Measurements from ENCODE around the gene CRYZL1.

Gene CRYZL1

DNA sequence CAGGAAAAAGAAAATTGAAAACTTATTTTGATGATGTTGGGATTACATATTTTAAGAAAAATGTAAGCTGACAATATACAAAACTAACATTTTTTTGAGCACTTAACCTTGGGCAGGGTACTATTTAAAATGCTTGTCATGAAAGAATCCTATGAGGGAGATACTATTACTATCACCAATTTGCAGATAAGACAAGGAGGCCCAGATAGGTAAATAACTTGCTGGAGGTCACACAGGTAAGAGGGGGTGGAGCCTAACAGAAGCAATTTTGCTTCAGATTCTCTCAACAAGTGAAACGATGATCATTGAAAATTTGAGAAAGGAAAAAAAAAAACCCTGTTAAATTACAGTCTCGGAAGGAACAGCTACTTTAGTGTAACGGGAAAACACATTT, 100.8 kb downstream of the CRYZL1 start:
- DNase-seq (ENCODE audit: low spot score) = no peak

DNA sequence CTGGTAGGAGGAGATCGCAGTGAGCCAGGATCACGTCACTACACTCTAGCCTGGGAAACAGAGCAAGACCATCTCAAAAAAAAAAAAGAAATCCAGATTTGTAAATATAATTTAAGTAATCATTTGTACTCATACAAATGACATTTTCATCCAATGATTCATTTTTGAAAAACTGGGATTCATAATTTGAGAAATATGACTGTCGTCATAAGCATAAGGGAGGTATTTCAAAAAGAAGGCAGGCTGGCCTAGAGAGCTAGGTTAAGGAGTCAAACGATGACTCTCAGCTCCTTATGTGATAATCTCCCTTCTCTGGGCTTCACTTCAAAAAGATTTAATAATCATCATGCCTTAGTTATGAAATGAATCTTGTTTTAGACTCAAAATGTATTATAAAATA, 101.9 kb downstream of the CRYZL1 start:
- DNase-seq (ENCODE audit: low spot score) = no peak
